GM12873 (cell line): ENCODE results near the gene CNTLN.
A peak's percentile ranks its signal among the peaks of the same experiment; 100 is the strongest.

Experiments
- CTCF ChIP-seq: IDR thresholded peaks from 2 replicates; pipeline ENCODE4 v1.5.1; 2012; ENCODE audit warnings: low read depth, mild to moderate bottlenecking, moderate library complexity, low read length, control low read depth; ENCODE audit not compliant: insufficient read depth; ENCODE audit errors: missing control alignments

Gene CNTLN

GRCh38 chr9:17425384-17425783 lies 290.5 kb downstream of the CNTLN start:
- TF ChIP-seq CTCF = no peak

GRCh38 chr9:17433526-17433925 lies 298.7 kb downstream of the CNTLN start:
- TF ChIP-seq CTCF = no peak

- TF ChIP-seq CTCF = no peak
These were observed 302.0 kb downstream of the CNTLN start for GRCh38 chr9:17436854-17437253.

GRCh38 chr9:17437813-17438212 lies 303.0 kb downstream of the CNTLN start:
- no peak for TF ChIP-seq CTCF

GRCh38 chr9:17453751-17454150 lies 318.9 kb downstream of the CNTLN start:
- TF ChIP-seq CTCF = no peak

- peak; percentile 60 for TF ChIP-seq CTCF
These were observed 328.1 kb downstream of the CNTLN start for GRCh38 chr9:17462869-17463464.

- TF ChIP-seq CTCF = no peak
These were observed 335.4 kb downstream of the CNTLN start for GRCh38 chr9:17470036-17470813.
